DOHH2 (cell line): ENCODE results near the gene INPP5B.
A peak's percentile ranks its signal among the peaks of the same experiment; 100 is the strongest.

Experiments
- H3F3A ChIP-seq: fragments of 200-600 bp; sonication (generic), shearing (Covaris generic); 2 replicates; pipeline ENCODE4 v1.6.0; 2016; ENCODE audit warnings: antibody characterized with exemption, mild to moderate bottlenecking; ENCODE audit not compliant: control insufficient read depth, insufficient read depth
- H3K27ac ChIP-seq: fragments of 200-600 bp; sonication (generic); 2 replicates; pipeline ENCODE4 v1.5.1; 2014; ENCODE audit warnings: low read depth, mild to moderate bottlenecking, low read length, moderate library complexity
- H3K27me3 ChIP-seq: fragments of 200-600 bp; sonication (generic); 2 replicates; pipeline ENCODE4 v1.6.1; 2014; ENCODE audit warnings: mild to moderate bottlenecking, low read length, mixed read lengths; ENCODE audit not compliant: control insufficient read depth
- H3K36me3 ChIP-seq: fragments of 200-600 bp; sonication (generic); 2 replicates; pipeline ENCODE4 v1.6.1; 2014; ENCODE audit warnings: mild to moderate bottlenecking, low read length, moderate library complexity, mixed read lengths; ENCODE audit not compliant: control insufficient read depth
- H3K4me1 ChIP-seq: fragments of 200-600 bp; sonication (generic); 2 replicates; pipeline ENCODE4 v1.6.1; 2014; ENCODE audit warnings: mild to moderate bottlenecking, low read length, mixed read lengths; ENCODE audit not compliant: control insufficient read depth
- H3K4me2 ChIP-seq: fragments of 200-600 bp; sonication (generic); 2 replicates; pipeline ENCODE4 v1.6.0; 2014; ENCODE audit warnings: mild to moderate bottlenecking, low read length, moderate library complexity
- H3K4me3 ChIP-seq: fragments of 200-600 bp; sonication (generic); 2 replicates; pipeline ENCODE4 v1.5.1; 2014; ENCODE audit warnings: mild to moderate bottlenecking, low read length, mixed read lengths
- H3K79me2 ChIP-seq: fragments of 200-600 bp; sonication (generic); 2 replicates; pipeline ENCODE4 v1.6.1; 2014; ENCODE audit warnings: mild to moderate bottlenecking, low read length, mixed read lengths; ENCODE audit not compliant: control insufficient read depth
- H3K9me2 ChIP-seq: fragments of 200-600 bp; sonication (generic); replicated peaks from 2 replicates; pipeline ENCODE4 v1.6.1; 2014; ENCODE audit warnings: mild to moderate bottlenecking, low read length, mixed read lengths; ENCODE audit not compliant: control insufficient read depth
- H3K9me3 ChIP-seq: fragments of 200-600 bp; sonication (generic); 2 replicates; pipeline ENCODE4 v1.6.1; 2014; ENCODE audit warnings: antibody characterized with exemption, low read length, mixed read lengths; ENCODE audit not compliant: control insufficient read depth, insufficient read depth
- H4K20me1 ChIP-seq: fragments of 200-600 bp; sonication (generic); 2 replicates; pipeline ENCODE4 v1.6.0; 2014; ENCODE audit warnings: low read depth, mild to moderate bottlenecking, antibody characterized with exemption, low read length, moderate library complexity; ENCODE audit not compliant: control insufficient read depth, insufficient read depth
- CTCF ChIP-seq: fragments of 200-600 bp; sonication (generic); IDR thresholded peaks from one replicate; pipeline ENCODE4 v1.5.1; 2014; ENCODE audit warnings: antibody characterized with exemption, mild to moderate bottlenecking, low read depth, low read length; ENCODE audit not compliant: poor library complexity, severe bottlenecking
- EZH2phosphoT487 ChIP-seq: fragments of 200-600 bp; sonication (generic); IDR thresholded peaks from 2 replicates; pipeline ENCODE4 v1.6.1; 2017; ENCODE audit warnings: borderline replicate concordance, mild to moderate bottlenecking, antibody characterized with exemption, low read length, moderate library complexity, mixed read lengths

INPP5B gene

GRCh38 chr1:37923551-37923889, 23.3 kb downstream of the INPP5B start:
- peaks cover 19% of the 10 kb centered on the region for H3K36me3 ChIP-seq
- no peaks in the 10 kb centered on the region for H3K9me2 ChIP-seq
- peak overlapping the region; percentile 53 for H3K4me3 ChIP-seq
- peaks cover 95% of the 10 kb centered on the region for H3K79me2 ChIP-seq
- peak overlapping the region; percentile 57 for H3K4me2 ChIP-seq
- no peaks in the 10 kb centered on the region for H3K27me3 ChIP-seq
- peak overlapping the region; percentile 82 for H3K27ac ChIP-seq
- peaks cover 32% of the 10 kb centered on the region for H3F3A ChIP-seq
- no peaks in the 10 kb centered on the region for H4K20me1 ChIP-seq
- peaks cover 95% of the 10 kb centered on the region for H3K4me1 ChIP-seq
- H3K9me3 ChIP-seq: no peaks in the 10 kb centered on the region
- TF ChIP-seq EZH2phosphoT487: no peak
- no peak for TF ChIP-seq CTCF

GRCh38 chr1:37922767-37923550, 23.9 kb downstream of the INPP5B start:
- H3K79me2 ChIP-seq: peaks cover 95% of the 10 kb centered on the region
- peak overlapping the region; percentile 82 for H3K27ac ChIP-seq
- peaks cover 32% of the 10 kb centered on the region for H3F3A ChIP-seq
- H3K4me3 ChIP-seq: peak overlapping the region; percentile 53
- TF ChIP-seq EZH2phosphoT487 (no peak), CTCF (no peak)
- H3K36me3 ChIP-seq: peaks cover 22% of the 10 kb centered on the region
- no peaks in the 10 kb centered on the region for H3K9me3 ChIP-seq
- no peaks in the 10 kb centered on the region for H4K20me1 ChIP-seq
- no peaks in the 10 kb centered on the region for H3K27me3 ChIP-seq
- peak overlapping the region; percentile 57 for H3K4me2 ChIP-seq
- no peaks in the 10 kb centered on the region for H3K9me2 ChIP-seq
- peaks cover 91% of the 10 kb centered on the region for H3K4me1 ChIP-seq

- peaks cover 88% of the 10 kb centered on the region for H3K79me2 ChIP-seq
- no peaks in the 10 kb centered on the region for H3K9me2 ChIP-seq
- no peak for TF ChIP-seq EZH2phosphoT487
- TF ChIP-seq CTCF: peak; percentile 56
- H3K4me2 ChIP-seq: no peak overlapping the region
- H3F3A ChIP-seq: peaks cover 16% of the 10 kb centered on the region
- H3K4me3 ChIP-seq: no peak overlapping the region
- H3K36me3 ChIP-seq: peaks cover 30% of the 10 kb centered on the region
- H3K27ac ChIP-seq: no peak overlapping the region
- H3K9me3 ChIP-seq: peaks cover 3% of the 10 kb centered on the region; the same call in 1 of the 2 replicates
- H4K20me1 ChIP-seq: no peaks in the 10 kb centered on the region
- H3K27me3 ChIP-seq: no peaks in the 10 kb centered on the region
- H3K4me1 ChIP-seq: peaks cover 54% of the 10 kb centered on the region
Measured at GRCh38 chr1:37919277-37919676, 27.6 kb downstream of the INPP5B start.
